CD4-positive, CD25-positive, alpha-beta regulatory T cell (primary cell): ENCODE data around the gene IDE. TPM values are rescaled to one million over a fixed set of nuclear protein-coding genes. Genes with fewer than 3 reads are reported as not detected.
"Not testable (repeated sequence)": the region's sequence is repeated elsewhere in the genome, so short reads cannot be mapped to it uniquely, and the experiment has no call there.

Source experiments
- ATAC-seq, 2 donors: fragments of 150-1000 bp; cut with Tn5 transposase; one replicate each; pipeline ENCODE4 v1.10.0; 2021; ENCODE audit warnings: low read depth in 2 of 2, moderate number of reproducible peaks in 2 of 2, moderate library complexity in 1 of 2
- DNase-seq, 3 donors: peaks; one replicate each; pipeline versions ENCODE4 v3.0.0 to v3.0.0-alpha.2; 2012 to 2022; ENCODE audit warnings: mixed read lengths in 1 of 3
- H3K27ac ChIP-seq: one replicate; pipeline ENCODE4 v1.7.0; 2013; ENCODE audit warnings: mild to moderate bottlenecking, low read length; ENCODE audit not compliant: insufficient read depth, poor library complexity, severe bottlenecking
- H3K27me3 ChIP-seq: one replicate; pipeline ENCODE4 v1.7.0; 2013; ENCODE audit warnings: low read length; ENCODE audit not compliant: control insufficient read depth, insufficient read depth
- H3K36me3 ChIP-seq: one replicate; pipeline ENCODE4 v1.7.0; 2013; ENCODE audit warnings: mild to moderate bottlenecking, low read length, moderate library complexity; ENCODE audit not compliant: control insufficient read depth, insufficient read depth
- H3K4me1 ChIP-seq: 2 replicates; pipeline ENCODE4 v1.7.0; 2013; ENCODE audit warnings: mild to moderate bottlenecking, low read length; ENCODE audit not compliant: insufficient read depth, control insufficient read depth, poor library complexity, severe bottlenecking
- H3K4me3 ChIP-seq: one replicate; pipeline ENCODE4 v1.7.0; 2013; ENCODE audit warnings: low read depth, mild to moderate bottlenecking, low read length, moderate library complexity
- H3K9me3 ChIP-seq, 2 experiments: 1 replicate in 1 of 2; 2 replicates in 1 of 2; pipeline ENCODE4 v1.7.0; 2013; ENCODE audit warnings: low read length in 2 of 2, mild to moderate bottlenecking in 1 of 2, moderate library complexity in 1 of 2; ENCODE audit not compliant: control insufficient read depth in 2 of 2
- H3K27ac Mint-ChIP-seq, 3 donors: one replicate each; pipeline ENCODE4 v1.8.0; 2020 to 2022; ENCODE audit warnings: mild to moderate bottlenecking in 3 of 3, mixed read lengths in 3 of 3, moderate library complexity in 2 of 3
- H3K27me3 Mint-ChIP-seq: one replicate; pipeline ENCODE4 v1.8.0; 2022; ENCODE audit warnings: mild to moderate bottlenecking, mixed read lengths
- H3K36me3 Mint-ChIP-seq: one replicate; pipeline ENCODE4 v1.8.0; 2020; ENCODE audit warnings: mixed read lengths
- H3K4me1 Mint-ChIP-seq, 4 donors: one replicate each; pipeline ENCODE4 v1.8.0; 2020 to 2022; ENCODE audit warnings: mixed read lengths in 4 of 4, mild to moderate bottlenecking in 1 of 4
- H3K4me3 Mint-ChIP-seq, 4 donors: one replicate each; pipeline ENCODE4 v1.8.0; 2020 to 2022; ENCODE audit warnings: mild to moderate bottlenecking in 4 of 4, mixed read lengths in 4 of 4, moderate library complexity in 3 of 4
- H3K9me3 Mint-ChIP-seq, 7 donors: one replicate each; pipeline ENCODE4 v1.8.0; 2020 to 2022; ENCODE audit warnings: mixed read lengths in 7 of 7, mild to moderate bottlenecking in 3 of 7, moderate library complexity in 2 of 7
- polyA plus RNA-seq, 4 donors: library from polyadenylated mRNA; unstranded; fragments of 300-500 nt; fragmentation: Illumina TruSeq; gene quantifications; one replicate each; pipeline ENCODE4 v1.2.3, GENCODE V29; 2021
- total RNA-seq: library from RNA; stranded (reverse); gene quantifications from one replicate; pipeline ENCODE4 v1.2.3, GENCODE V29; 2022

IDE gene
- total and polyA plus RNA-seq, 5 donors from 2014 or later: 17.0 to 38.1 (median 26.1) TPM

GRCh38 chr10:92573091-92573797 lies 649 bp downstream of the IDE start:
- H3K4me1 Mint-ChIP-seq: peaks cover 36 to 51% (median 44%) of the 10 kb centered on the region in 4 donors
- no peaks in the 10 kb centered on the region for H3K9me3 Mint-ChIP-seq
- ATAC-seq (peak in 1 of 2 donors; percentile 17), DNase-seq (peak in 2 of 3 donors; percentile 31 to 65)
- Histone ChIP-seq H3K27ac (peak overlapping the region; percentile 81), H3K27me3 (no peaks in the 10 kb centered on the region), H3K4me3 (peak overlapping the region; percentile 89), H3K9me3 (no peaks in the 10 kb centered on the region), H3K4me1 (peaks cover 24% of the 10 kb centered on the region), H3K36me3 (no peaks in the 10 kb centered on the region)
- H3K27me3 Mint-ChIP-seq: no peaks in the 10 kb centered on the region
- H3K36me3 Mint-ChIP-seq: peaks cover 6% of the 10 kb centered on the region
- H3K27ac Mint-ChIP-seq: peak overlapping the region; percentile 20 to 88 (median 35)
- H3K4me3 Mint-ChIP-seq: peak overlapping the region; percentile 92 to 99 (median 94)

- Mint-ChIP-seq H3K36me3 (peaks cover 6% of the 10 kb centered on the region), H3K9me3 (no peaks in the 10 kb centered on the region), H3K27me3 (no peaks in the 10 kb centered on the region), H3K4me3 (peak overlapping the region; percentile 92 to 99 (median 94)), H3K27ac (peak overlapping the region; percentile 20 to 88 (median 67)), H3K4me1 (peaks cover 40 to 59% (median 49%) of the 10 kb centered on the region in 4 donors)
- H3K4me1 ChIP-seq: peaks cover 24% of the 10 kb centered on the region
- ATAC-seq: no peak
- no peak for DNase-seq
- no peaks in the 10 kb centered on the region for H3K36me3 ChIP-seq
- peak overlapping the region; percentile 81 for H3K27ac ChIP-seq
- no peaks in the 10 kb centered on the region for H3K9me3 ChIP-seq
- H3K27me3 ChIP-seq: no peaks in the 10 kb centered on the region
- peak overlapping the region; percentile 89 for H3K4me3 ChIP-seq
Measured at GRCh38 chr10:92572362-92573090, 1.4 kb downstream of the IDE start.

GRCh38 chr10:92571649-92572048 lies 2.2 kb downstream of the IDE start:
- Histone ChIP-seq H3K36me3 (no peaks in the 10 kb centered on the region), H3K4me3 (peak overlapping the region; percentile 89), H3K27me3 (no peaks in the 10 kb centered on the region), H3K4me1 (peaks cover 24% of the 10 kb centered on the region), H3K27ac (no peak overlapping the region), H3K9me3 (no peaks in the 10 kb centered on the region)
- Mint-ChIP-seq H3K36me3 (peaks cover 6% of the 10 kb centered on the region), H3K4me3 (peak overlapping the region; percentile 92 to 99 (median 94)), H3K27me3 (no peaks in the 10 kb centered on the region), H3K9me3 (no peaks in the 10 kb centered on the region), H3K4me1 (peaks cover 43 to 64% (median 55%) of the 10 kb centered on the region in 4 donors), H3K27ac (peak overlapping the region; percentile 1 to 20 (median 17))
- DNase-seq (no peak), ATAC-seq (no peak)

DNA sequence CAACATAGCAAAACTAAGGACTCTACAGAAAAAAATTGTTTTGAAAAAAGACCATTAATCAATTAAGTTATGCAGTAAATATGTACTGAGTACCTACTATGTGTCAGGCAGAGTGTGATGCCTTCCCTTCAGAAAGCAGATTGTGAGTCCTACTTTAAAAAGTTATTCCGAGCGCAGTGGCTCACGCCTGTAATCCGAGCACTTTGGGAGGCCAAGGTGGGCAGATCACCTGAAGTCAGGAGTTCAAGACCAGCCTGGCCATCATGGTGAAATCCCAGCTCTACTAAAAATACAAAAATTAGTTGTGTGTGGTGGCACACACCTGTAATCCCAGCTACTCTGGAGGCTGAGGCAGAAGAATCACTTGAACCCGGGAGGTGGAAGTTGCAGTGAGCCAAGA lies 4.2 kb downstream of the IDE start:
- not testable (repeated sequence) for H3K27ac Mint-ChIP-seq, H3K27ac ChIP-seq, H3K27me3 ChIP-seq, H3K36me3 ChIP-seq, DNase-seq, ATAC-seq, H3K4me3 Mint-ChIP-seq, H3K27me3 Mint-ChIP-seq, H3K9me3 Mint-ChIP-seq, H3K9me3 ChIP-seq, H3K4me3 ChIP-seq
- H3K4me1 ChIP-seq: peaks cover 18% of the 10 kb centered on the region
- H3K36me3 Mint-ChIP-seq: peaks cover 17% of the 10 kb centered on the region
- peaks cover 42 to 69% (median 55%) of the 10 kb centered on the region in 4 donors for H3K4me1 Mint-ChIP-seq

- Mint-ChIP-seq H3K4me3 (peak overlapping the region in 3 of 4 donors; percentile 5 to 68 (median 45)), H3K9me3 (no peaks in the 10 kb centered on the region), H3K36me3 (peaks cover 19% of the 10 kb centered on the region), H3K4me1 (peaks cover 41 to 66% (median 54%) of the 10 kb centered on the region in 4 donors), H3K27me3 (no peaks in the 10 kb centered on the region), H3K27ac (peak overlapping the region in 2 of 3 donors; percentile 11 to 55)
- Histone ChIP-seq H3K9me3 (no peaks in the 10 kb centered on the region), H3K4me3 (no peak overlapping the region), H3K27ac (no peak overlapping the region), H3K36me3 (peaks cover 4% of the 10 kb centered on the region), H3K27me3 (no peaks in the 10 kb centered on the region), H3K4me1 (peaks cover 18% of the 10 kb centered on the region)
- no peak for DNase-seq
- ATAC-seq: no peak
Measured at GRCh38 chr10:92569071-92569470, 4.8 kb downstream of the IDE start.

DNA sequence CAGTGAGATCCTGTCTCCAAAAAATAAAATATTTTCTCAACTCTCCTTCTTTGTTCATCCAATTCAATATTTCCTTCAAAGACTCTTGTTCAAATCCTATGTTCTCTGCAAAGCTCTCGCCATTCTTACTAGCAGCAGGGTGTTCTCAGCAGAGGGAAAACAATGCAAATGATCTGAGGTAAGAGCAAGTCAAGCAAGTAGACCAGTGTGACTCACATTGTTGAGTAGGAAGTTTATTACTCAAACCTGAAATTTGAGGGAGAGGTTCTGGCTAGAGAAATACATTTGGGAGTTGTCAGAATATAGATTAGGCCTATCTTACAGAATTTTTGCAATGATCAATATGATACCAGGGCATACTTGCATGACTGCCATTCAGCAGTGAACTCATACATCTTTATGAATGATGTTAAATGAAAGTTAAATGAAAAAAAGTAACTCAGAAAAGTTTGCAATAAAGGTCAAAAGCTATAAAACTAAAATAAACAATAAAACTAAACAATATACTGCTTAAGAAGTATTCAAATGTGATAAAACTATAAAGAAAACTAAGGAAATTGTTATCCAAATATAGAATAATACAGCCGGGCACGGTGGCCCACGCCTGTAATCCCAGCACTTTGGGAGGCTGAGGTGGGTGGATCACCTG lies 5.8 kb downstream of the IDE start:
- Histone ChIP-seq H3K4me3 (no peak overlapping the region), H3K4me1 (peaks cover 15% of the 10 kb centered on the region), H3K27ac (no peak overlapping the region), H3K36me3 (peaks cover 6% of the 10 kb centered on the region), H3K27me3 (no peaks in the 10 kb centered on the region), H3K9me3 (no peaks in the 10 kb centered on the region)
- Mint-ChIP-seq H3K4me3 (peak overlapping the region in 1 of 4 donors; percentile 66), H3K27ac (peak overlapping the region in 1 of 3 donors; percentile 0), H3K9me3 (no peaks in the 10 kb centered on the region), H3K36me3 (peaks cover 22% of the 10 kb centered on the region), H3K4me1 (peaks cover 41 to 67% (median 57%) of the 10 kb centered on the region in 4 donors), H3K27me3 (no peaks in the 10 kb centered on the region)
- no peak for ATAC-seq
- DNase-seq: no peak

- Histone ChIP-seq H3K36me3 (peaks cover 20% of the 10 kb centered on the region), H3K4me3 (no peak overlapping the region), H3K4me1 (no peaks in the 10 kb centered on the region), H3K27me3 (no peaks in the 10 kb centered on the region), H3K9me3 (no peaks in the 10 kb centered on the region), H3K27ac (no peak overlapping the region)
- H3K27ac Mint-ChIP-seq: no peak overlapping the region
- H3K4me1 Mint-ChIP-seq: peaks cover 14 to 34% (median 28%) of the 10 kb centered on the region in 4 donors
- H3K4me3 Mint-ChIP-seq: peak overlapping the region in 1 of 4 donors; percentile 18
- no peaks in the 10 kb centered on the region for H3K27me3 Mint-ChIP-seq
- H3K36me3 Mint-ChIP-seq: peaks cover 37% of the 10 kb centered on the region
- ATAC-seq: no peak
- peaks cover 0 to 7% (median 2%) of the 10 kb centered on the region in 7 donors for H3K9me3 Mint-ChIP-seq
- DNase-seq: no peak
Measured at GRCh38 chr10:92562424-92562823, 11.5 kb downstream of the IDE start.
